Measurements from ENCODE around the gene GSG1L2.

Gene GSG1L2

GRCh38 chr17:9843152-9844010 lies 21.5 kb upstream of the GSG1L2 start:
- no peaks in the 10 kb centered on the region for H3K36me3 ChIP-seq
- TF ChIP-seq, protein P1, sequence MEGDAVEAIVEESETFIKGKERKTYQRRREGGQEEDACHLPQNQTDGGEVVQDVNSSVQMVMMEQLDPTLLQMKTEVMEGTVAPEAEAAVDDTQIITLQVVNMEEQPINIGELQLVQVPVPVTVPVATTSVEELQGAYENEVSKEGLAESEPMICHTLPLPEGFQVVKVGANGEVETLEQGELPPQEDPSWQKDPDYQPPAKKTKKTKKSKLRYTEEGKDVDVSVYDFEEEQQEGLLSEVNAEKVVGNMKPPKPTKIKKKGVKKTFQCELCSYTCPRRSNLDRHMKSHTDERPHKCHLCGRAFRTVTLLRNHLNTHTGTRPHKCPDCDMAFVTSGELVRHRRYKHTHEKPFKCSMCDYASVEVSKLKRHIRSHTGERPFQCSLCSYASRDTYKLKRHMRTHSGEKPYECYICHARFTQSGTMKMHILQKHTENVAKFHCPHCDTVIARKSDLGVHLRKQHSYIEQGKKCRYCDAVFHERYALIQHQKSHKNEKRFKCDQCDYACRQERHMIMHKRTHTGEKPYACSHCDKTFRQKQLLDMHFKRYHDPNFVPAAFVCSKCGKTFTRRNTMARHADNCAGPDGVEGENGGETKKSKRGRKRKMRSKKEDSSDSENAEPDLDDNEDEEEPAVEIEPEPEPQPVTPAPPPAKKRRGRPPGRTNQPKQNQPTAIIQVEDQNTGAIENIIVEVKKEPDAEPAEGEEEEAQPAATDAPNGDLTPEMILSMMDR (IDR thresholded peaks at IDR 0.05; ENCODE audit: low read depth, low read length), result no peak
- H3K27me3 ChIP-seq (ENCODE audit: insufficient read depth, low read depth, severe bottlenecking), result no peaks in the 10 kb centered on the region
- H3K4me3 ChIP-seq (ENCODE audit: low read depth, low read length), result no peak overlapping the region
- H3K9me3 ChIP-seq (ENCODE audit: severe bottlenecking), result no peaks in the 10 kb centered on the region
- no peak overlapping the region for H3K27ac ChIP-seq
- DNase-seq, result no peak

DNA sequence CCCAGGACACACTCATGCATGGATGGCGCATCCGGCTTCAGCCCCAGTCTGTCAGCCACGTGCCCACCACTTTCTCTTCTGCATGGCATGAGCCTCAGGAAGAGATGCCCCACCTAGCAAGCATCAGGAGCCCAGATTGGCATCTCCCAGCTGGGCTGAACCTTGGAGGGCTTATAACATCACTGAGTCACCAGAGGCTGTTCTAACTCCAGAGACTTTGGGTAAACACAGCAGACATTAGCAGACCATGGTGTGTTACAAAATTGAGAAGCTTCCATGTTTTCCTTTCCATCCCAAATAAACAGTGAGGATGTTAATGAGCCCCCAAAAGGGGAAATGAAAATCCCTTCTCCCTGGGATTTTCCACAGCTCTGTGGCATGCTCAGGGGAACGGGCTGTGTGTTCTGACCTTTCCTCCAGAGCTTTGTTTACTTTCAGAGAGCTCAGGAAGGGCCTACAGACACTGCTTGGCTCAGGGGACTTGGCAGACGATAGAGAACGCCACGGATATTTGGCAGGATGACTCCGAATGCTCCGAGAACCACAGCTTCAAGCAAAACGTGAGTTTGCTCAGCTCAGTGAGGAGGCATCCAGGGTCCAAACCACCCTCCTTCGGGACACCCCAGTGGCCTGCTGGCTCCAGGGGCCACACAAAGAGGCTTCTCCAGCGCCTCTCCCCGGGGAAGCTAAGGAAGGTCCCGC lies 20.3 kb upstream of the GSG1L2 start:
- no peaks in the 10 kb centered on the region for H3K27me3 ChIP-seq (ENCODE audit: insufficient read depth, low read depth, severe bottlenecking)
- DNase-seq, result no peak
- H3K4me3 ChIP-seq (ENCODE audit: low read depth, low read length), result no peak overlapping the region
- no peak overlapping the region for H3K27ac ChIP-seq
- H3K9me3 ChIP-seq (ENCODE audit: severe bottlenecking), result no peaks in the 10 kb centered on the region
- TF ChIP-seq, protein P1 (IDR thresholded peaks at IDR 0.05; ENCODE audit: low read depth, low read length), result no peak
- no peaks in the 10 kb centered on the region for H3K36me3 ChIP-seq

DNA sequence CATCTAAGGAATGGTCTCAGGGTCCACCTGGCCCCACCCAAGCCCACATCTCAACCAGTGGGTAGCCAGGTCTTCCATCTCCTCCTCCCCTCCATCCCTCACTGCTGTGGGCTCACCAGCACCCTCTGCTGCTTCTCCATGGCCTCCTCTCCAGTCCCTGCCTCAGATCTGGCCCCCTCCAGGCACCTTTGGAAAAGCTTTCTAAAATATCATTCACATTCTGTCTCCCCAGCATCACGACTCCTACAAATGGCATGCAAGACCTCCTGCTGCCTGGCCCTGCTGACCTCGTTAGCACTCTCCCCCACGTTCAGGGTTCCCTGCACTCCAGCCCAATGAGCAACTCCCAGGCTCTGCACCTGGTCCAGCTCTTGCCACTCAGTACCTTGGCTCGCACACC lies 17.6 kb upstream of the GSG1L2 start:
- no peak overlapping the region for H3K4me3 ChIP-seq (ENCODE audit: low read depth, low read length)
- DNase-seq, result peak; percentile 17
- H3K27ac ChIP-seq, result no peak overlapping the region
- no peaks in the 10 kb centered on the region for H3K9me3 ChIP-seq (ENCODE audit: severe bottlenecking)
- no peaks in the 10 kb centered on the region for H3K27me3 ChIP-seq (ENCODE audit: insufficient read depth, low read depth, severe bottlenecking)
- no peaks in the 10 kb centered on the region for H3K36me3 ChIP-seq
- TF ChIP-seq, protein P1 (IDR thresholded peaks at IDR 0.05; ENCODE audit: low read depth, low read length), result peak; percentile 50

GRCh38 chr17:9837551-9838471 lies 15.9 kb upstream of the GSG1L2 start:
- Histone ChIP-seq H3K36me3 (no peaks in the 10 kb centered on the region), H3K4me3 (ENCODE audit: low read depth, low read length) (no peak overlapping the region), H3K27me3 (ENCODE audit: insufficient read depth, low read depth, severe bottlenecking) (no peaks in the 10 kb centered on the region), H3K9me3 (ENCODE audit: severe bottlenecking) (peaks cover 3% of the 10 kb centered on the region), H3K27ac (no peak overlapping the region)
- no peak for DNase-seq
- TF ChIP-seq, protein P1 (IDR thresholded peaks at IDR 0.05; ENCODE audit: low read depth, low read length), result no peak

DNA sequence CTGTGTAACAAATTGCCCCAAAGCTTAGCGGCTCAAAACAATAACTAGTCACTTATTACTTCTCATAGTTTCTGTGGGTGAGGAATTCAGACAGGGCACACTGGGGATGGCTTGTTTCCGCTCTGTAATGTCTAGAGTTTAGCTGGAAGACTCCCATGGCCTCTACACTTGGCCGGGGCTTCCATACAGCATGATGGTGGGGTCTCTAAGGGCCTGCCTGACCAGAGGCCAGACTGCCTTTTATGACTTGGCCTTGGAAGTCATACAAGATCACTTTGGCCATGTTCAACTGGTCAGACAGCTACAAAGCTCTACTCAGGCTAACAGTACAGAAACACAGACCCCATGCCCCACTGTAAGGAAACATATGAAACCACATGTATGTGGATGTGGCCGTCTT lies 12.0 kb upstream of the GSG1L2 start:
- TF ChIP-seq, protein P1 (IDR thresholded peaks at IDR 0.05; ENCODE audit: low read depth, low read length), result no peak
- H3K9me3 ChIP-seq (ENCODE audit: severe bottlenecking), result peaks cover 3% of the 10 kb centered on the region
- no peaks in the 10 kb centered on the region for H3K36me3 ChIP-seq
- H3K27ac ChIP-seq, result no peak overlapping the region
- no peaks in the 10 kb centered on the region for H3K27me3 ChIP-seq (ENCODE audit: insufficient read depth, low read depth, severe bottlenecking)
- no peak overlapping the region for H3K4me3 ChIP-seq (ENCODE audit: low read depth, low read length)
- no peak for DNase-seq
